Lower lobe of right lung (tissue), 2 donors: Measurements from ENCODE around the gene PROCR. TPM values are rescaled to one million over a fixed set of nuclear protein-coding genes. Genes with fewer than 3 reads are reported as not detected.
"Not testable (repeated sequence)": the region's sequence is repeated elsewhere in the genome, so short reads cannot be mapped to it uniquely, and the experiment has no call there.

Source experiments
- ATAC-seq, 2 donors: fragments of 200-7000 bp; cut with Tn5 transposase; one replicate each; pipeline ENCODE4 v1.9.1; 2020 to 2022; ENCODE audit warnings: mild to moderate bottlenecking in 2 of 2, moderate library complexity in 2 of 2
- DNase-seq: peaks from one replicate; pipeline ENCODE4 v3.0.0-alpha.2; 2020
- H3K27ac ChIP-seq: fragments of 200-600 bp; one replicate; pipeline ENCODE4 v1.8.0; 2022
- H3K27me3 ChIP-seq: fragments of 200-600 bp; one replicate; pipeline ENCODE4 v1.8.0; 2022; ENCODE audit warnings: low read depth
- H3K36me3 ChIP-seq: fragments of 200-600 bp; one replicate; pipeline ENCODE4 v1.8.0; 2022; ENCODE audit warnings: mild to moderate bottlenecking
- H3K4me1 ChIP-seq: fragments of 200-600 bp; one replicate; pipeline ENCODE4 v1.8.0; 2022
- H3K4me3 ChIP-seq: fragments of 200-600 bp; one replicate; pipeline ENCODE4 v1.8.0; 2022; ENCODE audit warnings: mild to moderate bottlenecking
- H3K9me3 ChIP-seq: fragments of 200-600 bp; one replicate; pipeline ENCODE4 v1.8.0; 2022
- CTCF ChIP-seq: fragments of 200-600 bp; IDR thresholded peaks from one replicate; pipeline ENCODE4 v1.8.0; 2022; ENCODE audit warnings: antibody characterized with exemption, mild to moderate bottlenecking
- intact Hi-C: fragments of 100-400 bp; cut with DNase I; formaldehyde crosslinking; loops from one replicate; pipeline ENCODE4 v1.11.0; 2022
- total RNA-seq: library from RNA; stranded (reverse); fragmentation: NEBNext Ultra II Directional; extraction: Animal tissue kit (Norgen Biotek cat#: 25700); gene quantifications from one replicate; pipeline ENCODE4 v1.2.1, GENCODE V29; 2021
- donor health status: DM: no; HTN: yes; CAD: no; lungs with severe emphysema.

Gene PROCR
- total RNA-seq, 1 donor from 2014 or later = 15.7 TPM

- TF ChIP-seq CTCF = no peak
- ATAC-seq (no peak), DNase-seq (no peak)
- Histone ChIP-seq H3K36me3 (peaks cover 11% of the 10 kb centered on the region), H3K27ac (no peak overlapping the region), H3K27me3 (no peaks in the 10 kb centered on the region), H3K4me1 (no peaks in the 10 kb centered on the region), H3K4me3 (no peak overlapping the region), H3K9me3 (no peaks in the 10 kb centered on the region)
- intact Hi-C loops = no loop called here
Measured at GRCh38 chr20:35180266-35180665, 8.4 kb downstream of the PROCR start.

- Histone ChIP-seq H3K27me3 (no peaks in the 10 kb centered on the region), H3K27ac (no peak overlapping the region), H3K4me3 (no peak overlapping the region), H3K4me1 (no peaks in the 10 kb centered on the region), H3K36me3 (peaks cover 4% of the 10 kb centered on the region), H3K9me3 (no peaks in the 10 kb centered on the region)
- TF ChIP-seq CTCF = no peak
- ATAC-seq (no peak), DNase-seq (no peak)
- intact Hi-C loops = no loop called here
Measured at GRCh38 chr20:35181731-35182130, 9.9 kb downstream of the PROCR start.

- intact Hi-C loops, H3K4me3 ChIP-seq, H3K27ac ChIP-seq, DNase-seq, H3K27me3 ChIP-seq, H3K36me3 ChIP-seq, ATAC-seq, H3K9me3 ChIP-seq: not testable (repeated sequence)
- peaks cover 14% of the 10 kb centered on the region for H3K4me1 ChIP-seq
Measured at GRCh38 chr20:35186691-35187289, 14.9 kb downstream of the PROCR start.

GRCh38 chr20:35187584-35188190 lies 15.8 kb downstream of the PROCR start:
- no peak for ATAC-seq
- Histone ChIP-seq H3K4me1 (peaks cover 22% of the 10 kb centered on the region), H3K27me3 (no peaks in the 10 kb centered on the region), H3K27ac (no peak overlapping the region), H3K4me3 (no peak overlapping the region), H3K9me3 (no peaks in the 10 kb centered on the region), H3K36me3 (no peaks in the 10 kb centered on the region)
- intact Hi-C loops = no loop called here
- DNase-seq = no peak
- TF ChIP-seq CTCF = no peak

- intact Hi-C loops, H3K27ac ChIP-seq, H3K36me3 ChIP-seq, ATAC-seq, H3K4me3 ChIP-seq, H3K9me3 ChIP-seq, H3K27me3 ChIP-seq, DNase-seq: not testable (repeated sequence)
- peaks cover 29% of the 10 kb centered on the region for H3K4me1 ChIP-seq
Measured at GRCh38 chr20:35189223-35189622, 17.4 kb downstream of the PROCR start.

- intact Hi-C loops = no loop called here
- ATAC-seq = no peak
- Histone ChIP-seq H3K4me1 (peaks cover 29% of the 10 kb centered on the region), H3K4me3 (no peak overlapping the region), H3K36me3 (no peaks in the 10 kb centered on the region), H3K27ac (no peak overlapping the region), H3K27me3 (no peaks in the 10 kb centered on the region), H3K9me3 (no peaks in the 10 kb centered on the region)
- no peak for DNase-seq
- TF ChIP-seq CTCF = no peak
Measured at GRCh38 chr20:35190556-35190955, 18.7 kb downstream of the PROCR start.
